ENCODE data around the gene RAI1.

DNA sequence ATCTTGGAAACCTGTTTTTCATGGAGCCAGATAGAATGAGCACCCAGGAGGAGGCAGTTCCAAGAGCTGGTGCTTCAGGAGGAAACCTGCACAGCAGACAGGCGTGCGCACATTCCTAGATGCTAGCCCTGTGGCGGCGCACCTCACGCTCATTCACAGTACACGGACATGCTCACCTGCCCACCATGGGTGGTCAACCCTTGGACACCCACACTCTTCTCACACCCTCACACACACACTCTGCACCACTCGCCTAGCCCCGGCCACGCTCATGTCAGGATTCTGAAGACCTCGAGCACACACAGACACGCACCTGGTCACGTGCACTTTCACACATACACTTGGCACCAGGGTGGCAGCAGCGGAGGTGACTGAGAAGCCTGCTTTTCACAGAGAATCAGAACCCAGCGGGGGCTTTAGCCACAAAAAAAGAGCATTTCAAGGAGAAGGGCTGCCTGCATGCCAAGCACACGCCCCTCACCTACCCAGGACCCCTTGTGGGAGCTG is 28.6 kb downstream of the RAI1 start:
- TF ChIP-seq PATZ1 (CRISPR knock-in tag; IDR thresholded peaks at IDR 0.05; ENCODE audit: borderline replicate concordance) = no peak
- TF ChIP-seq CSDC2 (CRISPR knock-in tag; IDR thresholded peaks at IDR 0.05) = no peak
- TF ChIP-seq RARB (CRISPR knock-in tag; IDR thresholded peaks at IDR 0.05) = no peak
- TF ChIP-seq ZC3H10 (CRISPR knock-in tag; IDR thresholded peaks at IDR 0.05) = no peak

Data from SK-N-SH treated with all-trans-retinoic acid at 6 μM for 48 hours (cell line).